Neutrophil (primary cell): ENCODE data around the gene RASSF8.

ENCODE experiments used
- H3K27ac ChIP-seq: fragments of 200-600 bp; sonication (generic); 2 replicates; pipeline ENCODE4 v1.5.1; 2016; ENCODE audit warnings: mild to moderate bottlenecking, moderate library complexity
- H3K27me3 ChIP-seq: fragments of 200-600 bp; sonication (generic); 2 replicates; pipeline ENCODE4 v1.6.0; 2016; ENCODE audit warnings: mild to moderate bottlenecking
- H3K36me3 ChIP-seq: fragments of 200-600 bp; sonication (generic); 2 replicates; pipeline ENCODE4 v1.5.1; 2017
- H3K4me1 ChIP-seq, 2 experiments: fragments of 200-600 bp in 1 of 2; sonication (generic) in 1 of 2; 1 replicate in 1 of 2; 2 replicates in 1 of 2; pipeline versions ENCODE4 v1.5.1 to v1.6.1; 2013 to 2016; ENCODE audit warnings: low read depth in 1 of 2, low read length in 1 of 2, mild to moderate bottlenecking in 1 of 2, moderate library complexity in 1 of 2; ENCODE audit not compliant: control insufficient read depth in 1 of 2, insufficient read depth in 1 of 2
- H3K4me3 ChIP-seq, 2 experiments: fragments of 200-600 bp in 1 of 2; sonication (generic) in 1 of 2; 1 replicate in 1 of 2; 2 replicates in 1 of 2; pipeline ENCODE4 v1.5.1; 2013 to 2016; ENCODE audit warnings: low read depth in 1 of 2, low read length in 1 of 2, mild to moderate bottlenecking in 1 of 2, moderate library complexity in 1 of 2
- H3K9me3 ChIP-seq: fragments of 200-600 bp; sonication (generic); 2 replicates; pipeline ENCODE4 v1.5.1; 2016
- TF ChIP-seq, protein P1 (sequence below): fragments of 200-600 bp; sonication (generic); IDR thresholded peaks from 2 replicates; pipeline ENCODE4 v1.5.1; 2016; ENCODE audit warnings: antibody characterized with exemption

The RASSF8 gene, protein sequence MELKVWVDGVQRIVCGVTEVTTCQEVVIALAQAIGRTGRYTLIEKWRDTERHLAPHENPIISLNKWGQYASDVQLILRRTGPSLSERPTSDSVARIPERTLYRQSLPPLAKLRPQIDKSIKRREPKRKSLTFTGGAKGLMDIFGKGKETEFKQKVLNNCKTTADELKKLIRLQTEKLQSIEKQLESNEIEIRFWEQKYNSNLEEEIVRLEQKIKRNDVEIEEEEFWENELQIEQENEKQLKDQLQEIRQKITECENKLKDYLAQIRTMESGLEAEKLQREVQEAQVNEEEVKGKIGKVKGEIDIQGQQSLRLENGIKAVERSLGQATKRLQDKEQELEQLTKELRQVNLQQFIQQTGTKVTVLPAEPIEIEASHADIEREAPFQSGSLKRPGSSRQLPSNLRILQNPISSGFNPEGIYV

DNA sequence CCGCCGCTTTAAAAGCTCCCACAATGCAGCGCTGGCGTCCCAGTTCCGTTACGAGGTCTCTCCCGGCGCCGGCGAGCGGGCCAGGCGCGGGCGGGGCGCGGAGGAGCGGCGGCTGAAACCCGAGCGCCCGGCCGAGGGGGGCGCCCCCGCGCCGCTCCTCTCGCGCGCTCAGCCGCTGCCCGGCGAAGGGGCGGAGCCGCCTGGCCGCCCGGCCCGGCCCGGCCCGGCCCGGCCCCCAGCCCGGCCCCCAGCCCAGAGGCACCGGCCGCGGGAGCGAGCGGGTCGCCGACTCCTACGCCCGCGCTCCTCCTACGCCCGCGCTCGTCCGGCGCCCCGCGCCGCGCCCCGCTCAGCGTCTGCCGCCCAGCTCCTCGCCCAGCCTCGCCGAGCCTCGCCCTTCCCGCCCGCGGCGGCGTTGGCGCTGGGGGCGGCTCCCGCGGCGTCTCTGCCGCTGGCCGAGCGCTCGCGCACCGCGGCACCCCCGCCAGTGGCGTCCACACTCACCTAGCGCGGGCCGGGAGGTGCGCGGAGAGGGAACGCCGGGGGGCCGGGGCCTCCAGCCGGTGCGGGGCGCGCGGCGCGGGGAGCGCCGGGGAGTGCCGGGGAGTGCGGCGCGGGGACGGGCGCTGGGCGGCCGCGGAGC lies at the start of gene RASSF8:
TSS of gene RASSF8 (plus strand) at position 255 of the 643 bp plus-strand sequence. CDS start 96,662 bp downstream, outside the sequence.
- Histone ChIP-seq H3K36me3 (no peaks in the 10 kb centered on the region), H3K27me3 (peaks cover 83% of the 10 kb centered on the region), H3K27ac (no peak within 1 kb of the TSS), H3K4me3 (peak within 1 kb of the TSS in 1 of 2 experiments; percentile 45), H3K4me1 (peaks cover 0 to 12% of the 10 kb centered on the region in 2 experiments), H3K9me3 (no peaks in the 10 kb centered on the region)
- TF ChIP-seq, protein P1, sequence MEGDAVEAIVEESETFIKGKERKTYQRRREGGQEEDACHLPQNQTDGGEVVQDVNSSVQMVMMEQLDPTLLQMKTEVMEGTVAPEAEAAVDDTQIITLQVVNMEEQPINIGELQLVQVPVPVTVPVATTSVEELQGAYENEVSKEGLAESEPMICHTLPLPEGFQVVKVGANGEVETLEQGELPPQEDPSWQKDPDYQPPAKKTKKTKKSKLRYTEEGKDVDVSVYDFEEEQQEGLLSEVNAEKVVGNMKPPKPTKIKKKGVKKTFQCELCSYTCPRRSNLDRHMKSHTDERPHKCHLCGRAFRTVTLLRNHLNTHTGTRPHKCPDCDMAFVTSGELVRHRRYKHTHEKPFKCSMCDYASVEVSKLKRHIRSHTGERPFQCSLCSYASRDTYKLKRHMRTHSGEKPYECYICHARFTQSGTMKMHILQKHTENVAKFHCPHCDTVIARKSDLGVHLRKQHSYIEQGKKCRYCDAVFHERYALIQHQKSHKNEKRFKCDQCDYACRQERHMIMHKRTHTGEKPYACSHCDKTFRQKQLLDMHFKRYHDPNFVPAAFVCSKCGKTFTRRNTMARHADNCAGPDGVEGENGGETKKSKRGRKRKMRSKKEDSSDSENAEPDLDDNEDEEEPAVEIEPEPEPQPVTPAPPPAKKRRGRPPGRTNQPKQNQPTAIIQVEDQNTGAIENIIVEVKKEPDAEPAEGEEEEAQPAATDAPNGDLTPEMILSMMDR: no peak

DNA sequence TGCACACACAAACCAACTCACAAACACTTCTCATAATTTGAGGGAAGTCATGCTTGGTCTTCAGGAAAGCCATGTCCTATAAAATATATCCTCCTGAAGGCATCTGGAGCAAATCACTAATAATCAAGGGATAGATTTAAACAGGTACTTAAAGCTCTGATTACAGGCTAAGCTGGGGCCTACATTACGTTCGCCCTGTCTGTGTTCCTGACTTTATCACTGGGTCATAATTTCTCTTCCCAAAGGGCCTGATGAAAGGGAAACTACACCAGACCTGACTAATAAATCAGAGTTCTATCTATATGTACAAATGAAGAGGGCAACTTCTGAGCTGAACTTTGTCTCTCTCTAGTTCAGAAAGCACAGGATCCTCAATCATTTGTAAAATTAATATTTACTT lies 43.9 kb upstream of the RASSF8 start:
- Histone ChIP-seq H3K4me3 (no peak overlapping the region), H3K27ac (no peak overlapping the region), H3K36me3 (no peaks in the 10 kb centered on the region), H3K9me3 (no peaks in the 10 kb centered on the region), H3K4me1 (no peaks in the 10 kb centered on the region), H3K27me3 (no peaks in the 10 kb centered on the region)
- TF ChIP-seq, protein P1: no peak

DNA sequence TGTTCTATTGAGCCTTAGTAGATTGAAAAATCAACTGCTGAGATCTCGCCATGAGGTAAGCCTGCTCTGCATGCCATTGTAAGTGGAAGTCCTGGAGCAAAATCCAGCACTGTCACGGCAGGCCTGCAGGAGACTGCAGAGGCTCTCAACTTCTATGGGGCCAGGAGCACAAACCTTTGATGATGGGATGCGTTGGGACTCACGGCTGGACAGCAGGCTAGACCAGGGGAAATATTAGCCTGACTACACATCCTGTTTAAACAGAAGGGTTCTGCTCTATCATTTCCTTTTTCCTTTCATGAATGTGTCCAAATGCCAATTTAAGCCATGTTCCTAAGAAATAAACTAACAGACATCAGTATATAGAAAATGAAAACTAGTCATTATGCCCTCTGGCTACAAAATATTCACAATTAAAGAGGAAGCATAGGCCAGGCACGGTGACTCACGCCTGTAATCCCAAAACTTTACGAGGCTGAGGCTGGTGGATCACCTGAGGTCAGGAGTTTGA lies 33.9 kb upstream of the RASSF8 start:
- Histone ChIP-seq H3K4me3 (no peak overlapping the region), H3K36me3 (no peaks in the 10 kb centered on the region), H3K27ac (no peak overlapping the region), H3K4me1 (no peaks in the 10 kb centered on the region), H3K27me3 (no peaks in the 10 kb centered on the region), H3K9me3 (no peaks in the 10 kb centered on the region)
- TF ChIP-seq, protein P1: no peak

DNA sequence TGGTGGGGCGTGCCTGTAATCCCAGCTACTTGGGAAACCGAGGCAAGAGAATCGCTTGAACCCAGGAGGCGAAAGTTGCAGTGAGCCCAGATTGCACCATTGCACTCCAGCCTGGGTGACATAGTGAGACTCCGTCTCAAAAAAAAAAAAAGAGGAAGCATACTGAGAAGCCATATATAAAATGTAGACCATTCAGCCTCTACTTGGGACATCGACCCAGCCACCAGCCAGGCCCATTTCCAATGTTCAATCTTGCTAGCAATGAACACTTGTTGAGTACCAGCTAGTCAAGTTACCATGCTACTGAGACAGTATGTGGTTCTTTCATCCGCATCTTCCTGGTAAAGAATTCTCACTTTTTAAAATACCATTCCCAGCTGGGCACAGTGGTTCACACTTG lies 33.4 kb upstream of the RASSF8 start:
- H3K4me1 ChIP-seq: no peaks in the 10 kb centered on the region
- TF ChIP-seq, protein P1: no peak
- no peak overlapping the region for H3K4me3 ChIP-seq
- H3K36me3 ChIP-seq: no peaks in the 10 kb centered on the region
- H3K27ac ChIP-seq: no peak overlapping the region
- no peaks in the 10 kb centered on the region for H3K9me3 ChIP-seq
- no peaks in the 10 kb centered on the region for H3K27me3 ChIP-seq

DNA sequence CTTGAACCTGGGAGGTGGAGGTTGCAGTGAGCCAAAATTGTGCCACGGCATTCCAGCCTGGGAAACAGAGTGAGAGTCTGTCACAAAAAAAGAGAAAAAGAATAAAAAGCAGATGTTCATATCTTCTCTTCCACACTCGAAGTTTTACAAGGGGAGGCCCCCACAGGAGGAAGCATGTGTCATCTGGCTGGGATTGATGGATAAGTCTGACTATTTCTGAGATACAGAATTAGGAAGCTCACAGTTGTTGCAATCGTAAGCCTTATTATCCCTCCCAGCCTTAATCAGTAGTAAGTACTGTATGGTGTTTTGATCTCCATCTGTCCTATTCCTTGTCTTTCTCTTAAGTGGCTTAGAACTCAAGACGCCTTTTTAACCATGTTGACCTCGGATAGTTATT lies 31.9 kb upstream of the RASSF8 start:
- TF ChIP-seq, protein P1: no peak
- H3K27ac ChIP-seq: no peak overlapping the region
- H3K4me3 ChIP-seq: no peak overlapping the region
- H3K9me3 ChIP-seq: no peaks in the 10 kb centered on the region
- H3K27me3 ChIP-seq: no peaks in the 10 kb centered on the region
- H3K4me1 ChIP-seq: no peaks in the 10 kb centered on the region
- no peaks in the 10 kb centered on the region for H3K36me3 ChIP-seq
